Fibroblast of pulmonary artery (primary cell): ENCODE data around the gene CD9.
"Not testable (repeated sequence)": the region's sequence is repeated elsewhere in the genome, so short reads cannot be mapped to it uniquely, and the experiment has no call there.

Source experiments
- DNase-seq: peaks from one replicate; pipeline ENCODE4 v3.0.0-alpha.2; 2010; ENCODE audit warnings: low read depth
- H3K4me3 ChIP-seq: replicated peaks from 2 replicates; pipeline ENCODE4 v1.5.1; 2011; ENCODE audit warnings: low read depth, mild to moderate bottlenecking, control low read depth, low read length, moderate library complexity
- TF ChIP-seq, protein P1 (sequence below): IDR thresholded peaks from 2 replicates; pipeline ENCODE4 v1.5.1; 2011; ENCODE audit warnings: mild to moderate bottlenecking, control low read depth, low read length, inconsistent platforms; ENCODE audit errors: missing control alignments

The CD9 gene

DNA sequence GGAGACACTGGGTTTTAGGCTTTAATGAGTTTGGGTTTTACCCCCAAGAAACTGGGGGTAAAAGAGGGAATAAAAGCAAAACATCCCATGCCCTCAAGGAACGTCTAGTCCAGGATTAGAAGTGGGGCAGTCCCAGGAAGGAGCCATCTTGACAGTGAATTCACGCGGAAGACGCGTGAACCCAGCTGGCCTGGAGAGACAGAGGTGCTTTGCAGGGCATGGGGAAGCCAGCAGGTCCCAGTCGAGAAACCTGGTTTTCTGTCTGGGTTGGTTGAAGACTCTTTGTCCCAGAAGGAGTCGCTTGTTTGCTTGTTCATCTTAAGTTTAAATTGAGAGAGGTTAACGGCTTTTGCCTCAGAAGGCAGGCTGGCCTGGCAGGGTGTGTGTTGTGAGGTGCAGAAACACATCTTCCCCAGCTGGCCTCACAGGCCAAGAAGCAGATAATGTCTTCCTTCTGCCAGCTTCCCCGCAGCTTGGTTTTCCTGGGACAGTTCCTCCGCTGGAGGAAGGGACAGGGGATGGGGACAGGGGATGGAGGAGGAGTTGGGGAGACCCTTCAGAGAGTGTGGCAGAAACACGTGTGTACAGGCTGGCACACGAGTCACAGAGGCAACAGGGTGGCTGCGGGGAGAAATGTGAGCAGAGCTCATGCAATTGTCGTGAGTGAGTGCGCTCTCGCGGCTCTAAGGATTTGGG is 18.5 kb upstream of the CD9 start:
- TF ChIP-seq, protein P1, sequence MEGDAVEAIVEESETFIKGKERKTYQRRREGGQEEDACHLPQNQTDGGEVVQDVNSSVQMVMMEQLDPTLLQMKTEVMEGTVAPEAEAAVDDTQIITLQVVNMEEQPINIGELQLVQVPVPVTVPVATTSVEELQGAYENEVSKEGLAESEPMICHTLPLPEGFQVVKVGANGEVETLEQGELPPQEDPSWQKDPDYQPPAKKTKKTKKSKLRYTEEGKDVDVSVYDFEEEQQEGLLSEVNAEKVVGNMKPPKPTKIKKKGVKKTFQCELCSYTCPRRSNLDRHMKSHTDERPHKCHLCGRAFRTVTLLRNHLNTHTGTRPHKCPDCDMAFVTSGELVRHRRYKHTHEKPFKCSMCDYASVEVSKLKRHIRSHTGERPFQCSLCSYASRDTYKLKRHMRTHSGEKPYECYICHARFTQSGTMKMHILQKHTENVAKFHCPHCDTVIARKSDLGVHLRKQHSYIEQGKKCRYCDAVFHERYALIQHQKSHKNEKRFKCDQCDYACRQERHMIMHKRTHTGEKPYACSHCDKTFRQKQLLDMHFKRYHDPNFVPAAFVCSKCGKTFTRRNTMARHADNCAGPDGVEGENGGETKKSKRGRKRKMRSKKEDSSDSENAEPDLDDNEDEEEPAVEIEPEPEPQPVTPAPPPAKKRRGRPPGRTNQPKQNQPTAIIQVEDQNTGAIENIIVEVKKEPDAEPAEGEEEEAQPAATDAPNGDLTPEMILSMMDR = no peak
- no peak overlapping the region for H3K4me3 ChIP-seq
- no peak for DNase-seq

DNA sequence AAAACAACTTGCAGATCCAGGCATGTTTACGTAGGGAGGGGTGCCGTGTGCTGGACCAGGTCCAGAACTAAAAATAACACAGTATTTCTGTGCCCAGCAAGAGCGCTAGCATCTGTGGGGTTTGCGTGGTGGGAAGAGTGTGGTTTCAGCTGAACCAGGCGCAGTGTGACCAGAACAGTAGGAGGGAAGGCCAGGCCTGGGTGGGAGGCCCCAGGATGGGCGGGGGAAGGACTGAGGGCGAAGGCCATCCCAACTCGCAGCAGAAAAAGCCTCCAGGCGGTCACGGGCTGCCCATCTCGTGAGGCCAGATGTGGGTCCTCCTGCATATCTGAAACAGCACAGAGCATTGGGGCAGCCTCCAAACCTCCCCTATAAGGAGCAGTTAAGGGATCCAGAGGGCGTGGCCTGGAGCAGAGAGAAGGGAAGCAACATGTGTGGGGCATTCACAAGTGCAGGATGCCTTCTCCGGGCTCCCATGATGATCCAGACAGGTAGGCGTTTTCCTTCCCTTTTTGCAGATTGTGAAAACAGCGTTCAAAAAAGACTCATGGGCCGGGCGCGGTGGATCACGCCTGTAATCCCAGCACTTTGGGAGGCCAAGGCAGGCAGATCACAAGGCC is 17.8 kb upstream of the CD9 start:
- peak; percentile 88 for DNase-seq
- H3K4me3 ChIP-seq = no peak overlapping the region
- TF ChIP-seq, protein P1 = no peak

GRCh38 chr12:6183689-6184428 is 16.3 kb upstream of the CD9 start:
- no peak overlapping the region for H3K4me3 ChIP-seq
- DNase-seq = peak; percentile 81
- TF ChIP-seq, protein P1 = no peak

DNA sequence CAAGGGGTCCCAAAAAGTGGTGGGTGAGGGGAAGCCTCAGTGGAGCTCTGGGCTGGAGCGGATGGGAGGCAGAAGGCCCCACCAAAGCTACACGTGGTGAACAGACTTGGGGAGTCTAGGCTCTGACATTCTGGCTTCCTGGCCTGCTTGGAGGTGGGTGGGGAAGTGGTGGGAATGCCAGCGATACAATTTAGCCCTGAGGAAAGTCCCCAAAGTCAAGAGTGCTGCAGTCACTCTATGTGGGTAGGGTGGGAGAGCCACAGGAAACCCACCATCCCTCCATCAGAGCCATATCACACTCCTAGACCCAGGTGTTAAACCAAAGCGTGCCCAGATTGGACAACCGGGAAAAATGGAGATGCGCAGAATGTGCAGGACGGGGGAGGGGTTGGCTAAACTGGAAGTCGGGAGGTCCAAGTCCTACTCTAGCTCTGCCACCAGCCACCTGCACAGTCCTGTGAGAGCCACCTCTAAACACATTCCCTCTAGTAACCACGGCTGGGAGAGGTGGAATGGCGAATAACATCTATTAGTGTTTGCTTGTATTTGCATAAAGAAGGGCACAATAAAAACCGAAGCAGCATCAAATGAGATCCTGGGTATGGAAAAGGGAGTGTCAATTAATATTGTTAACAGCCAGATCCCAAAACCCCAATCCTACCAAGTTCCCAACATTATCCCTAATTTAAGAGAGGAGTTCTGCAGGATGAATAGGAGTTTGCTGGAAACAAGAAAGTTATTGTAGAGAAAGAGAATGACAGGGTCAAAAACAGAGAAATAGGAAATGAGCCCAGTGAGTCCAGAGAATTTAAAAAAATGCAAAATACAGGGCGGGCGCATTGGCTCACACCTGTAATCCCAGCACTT is 14.0 kb upstream of the CD9 start:
- H3K4me3 ChIP-seq = no peak overlapping the region
- no peak for DNase-seq

DNA sequence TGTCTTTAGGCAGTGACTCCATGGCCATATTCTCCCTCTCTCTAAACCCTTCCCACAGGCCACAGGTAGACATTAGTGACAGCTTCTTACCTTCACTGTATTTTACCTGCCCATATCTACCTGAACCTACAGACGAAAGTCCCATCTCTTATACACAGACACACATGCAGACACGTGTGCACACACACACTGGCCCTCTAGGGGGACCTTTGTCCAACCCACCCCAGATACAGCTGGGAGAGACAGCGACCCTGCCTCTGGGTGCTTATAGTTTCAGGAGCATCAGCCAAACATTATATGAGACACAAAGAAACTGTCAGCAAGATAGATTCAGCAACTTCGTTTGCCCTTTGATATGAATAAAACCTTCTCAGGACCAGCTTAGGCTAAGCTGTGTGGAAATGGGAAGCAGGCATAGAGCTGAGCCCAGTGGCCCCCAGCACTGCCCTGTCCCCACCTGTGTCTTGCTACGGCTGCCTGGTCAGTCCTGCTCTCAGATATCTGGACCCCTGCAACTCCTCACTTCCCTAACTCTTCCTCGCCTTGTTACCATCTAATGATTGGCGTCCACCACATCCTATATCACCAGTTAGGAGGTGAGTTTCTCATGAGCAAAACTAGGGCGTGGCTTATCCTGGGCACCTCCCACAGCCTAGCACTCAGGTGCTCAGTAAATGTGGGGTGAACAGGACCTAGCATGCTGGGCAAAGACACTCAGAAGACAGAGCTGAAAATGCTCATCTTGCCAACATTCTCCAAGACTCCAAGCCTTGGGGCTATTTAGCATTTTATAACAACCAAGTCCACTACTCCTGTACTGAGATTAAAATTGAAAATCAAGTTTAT is 12.0 kb upstream of the CD9 start:
- TF ChIP-seq, protein P1 = no peak
- no peak for DNase-seq
- no peak overlapping the region for H3K4me3 ChIP-seq

More for the DNA sequence above, 14.0 kb upstream of the CD9 start:
- TF ChIP-seq, protein P1 = no peak

GRCh38 chr12:6189028-6189427 is 11.2 kb upstream of the CD9 start:
- DNase-seq = no peak
- no peak overlapping the region for H3K4me3 ChIP-seq
- TF ChIP-seq, protein P1 = no peak

GRCh38 chr12:6189952-6190598 is 10.1 kb upstream of the CD9 start:
- H3K4me3 ChIP-seq, DNase-seq: not testable (repeated sequence)

GRCh38 chr12:6190767-6191530 is 9.3 kb upstream of the CD9 start:
- DNase-seq, H3K4me3 ChIP-seq: not testable (repeated sequence)
